IMR-90 (cell line): Measurements from ENCODE around the gene PTPRH. TPM values are rescaled to one million over a fixed set of nuclear protein-coding genes. Genes with fewer than 3 reads are reported as not detected.

Experiments
- ATAC-seq: fragments of 200-7000 bp; cut with Tn5 transposase; 2 replicates; pipeline ENCODE4 v1.9.1; 2020; ENCODE audit warnings: low read depth, mild to moderate bottlenecking, moderate library complexity
- BruUV-seq: library from RNA; stranded (reverse); fragments of 400-500 nt; replicated peaks from 2 replicates; lab custom pipeline; 2021; lab: Mats Ljungman, UMichigan
- CTCF ChIA-PET: fragments of 300-600 bp; formaldehyde crosslinking; extraction: SDS; loops from one replicate; lab custom pipeline; 2021; ENCODE audit warnings: antibody characterized with exemption; lab: Yijun Ruan, JAX
- POLR2A ChIA-PET: fragments of 300-600 bp; sonication (Branson Sonifier 250); formaldehyde crosslinking; loops from one replicate; lab custom pipeline; 2022; ENCODE audit warnings: antibody characterized with exemption; ENCODE audit not compliant: unreplicated experiment; lab: Charles Lee
- DNase-seq: peaks from one replicate; pipeline ENCODE4 v3.0.0; 2013
- H2AFZ ChIP-seq: replicated peaks from 2 replicates; pipeline ENCODE3; 2013; ENCODE audit warnings: low read length, mild to moderate bottlenecking; ENCODE audit not compliant: poor library complexity
- H2AK5ac ChIP-seq: 2 replicates; pipeline ENCODE4 v1.6.1; 2013; ENCODE audit warnings: low read depth, low read length, inconsistent platforms
- H2AK9ac ChIP-seq: replicated peaks from 2 replicates; pipeline ENCODE3; 2013; ENCODE audit warnings: mild to moderate bottlenecking, low read depth, low read length, moderate library complexity; ENCODE audit not compliant: poor library complexity
- H2BK120ac ChIP-seq: 2 replicates; pipeline ENCODE4 v1.6.1; 2013; ENCODE audit warnings: low read depth, low read length, inconsistent platforms
- H2BK15ac ChIP-seq: 3 replicates; pipeline ENCODE4 v1.6.1; 2013; ENCODE audit warnings: low read depth, low read length, inconsistent platforms
- H2BK20ac ChIP-seq: 2 replicates; pipeline ENCODE4 v1.6.1; 2013; ENCODE audit warnings: low read depth, mild to moderate bottlenecking, inconsistent platforms, low read length, moderate library complexity
- H2BK5ac ChIP-seq: 2 replicates; pipeline ENCODE4 v1.6.1; 2013; ENCODE audit warnings: mild to moderate bottlenecking, low read depth, low read length, inconsistent platforms; ENCODE audit not compliant: poor library complexity, severe bottlenecking
- H3K14ac ChIP-seq: replicated peaks from 2 replicates; pipeline ENCODE4 v1.6.1; 2013; ENCODE audit warnings: low read depth, low read length, inconsistent platforms
- H3K18ac ChIP-seq: 2 replicates; pipeline ENCODE4 v1.6.1; 2013; ENCODE audit warnings: low read depth, low read length, control low read depth
- H3K23ac ChIP-seq: 2 replicates; pipeline ENCODE4 v1.6.1; 2013; ENCODE audit warnings: low read depth, low read length, inconsistent platforms
- H3K27ac ChIP-seq: 2 replicates; pipeline ENCODE4 v1.5.1; 2013; ENCODE audit warnings: mild to moderate bottlenecking, control low read depth, low read length; ENCODE audit not compliant: insufficient read depth
- H3K27me3 ChIP-seq: 2 replicates; pipeline ENCODE4 v1.6.1; 2013; ENCODE audit warnings: low read length; ENCODE audit not compliant: control insufficient read depth, insufficient read depth
- H3K36me3 ChIP-seq: 2 replicates; pipeline ENCODE4 v1.6.1; 2013; ENCODE audit warnings: low read length, mixed read lengths; ENCODE audit not compliant: control insufficient read depth, insufficient read depth
- H3K4ac ChIP-seq: 2 replicates; pipeline ENCODE4 v1.6.1; 2013; ENCODE audit warnings: low read depth, low read length, inconsistent platforms
- H3K4me1 ChIP-seq: 2 replicates; pipeline ENCODE4 v1.6.1; 2013; ENCODE audit warnings: low read length, mixed read lengths; ENCODE audit not compliant: control insufficient read depth, insufficient read depth
- H3K4me2 ChIP-seq: 2 replicates; pipeline ENCODE4 v1.6.1; 2013; ENCODE audit warnings: low read depth, mild to moderate bottlenecking, control low read depth, low read length, moderate library complexity
- H3K4me3 ChIP-seq: 2 replicates; pipeline ENCODE4 v1.5.1; 2013; ENCODE audit warnings: low read depth, mild to moderate bottlenecking, control low read depth, low read length, moderate library complexity; ENCODE audit not compliant: insufficient read depth
- H3K56ac ChIP-seq: 2 replicates; pipeline ENCODE4 v1.6.1; 2013; ENCODE audit warnings: low read length, inconsistent platforms; ENCODE audit not compliant: insufficient read depth; ENCODE audit errors: extremely low read depth
- H3K79me1 ChIP-seq, 2 experiments: 2 replicates each; pipeline ENCODE4 v1.6.1; 2013; ENCODE audit warnings: low read length in 2 of 2, inconsistent platforms in 1 of 2, low read depth in 1 of 2
- H3K9ac ChIP-seq: 2 replicates; pipeline ENCODE4 v1.6.1; 2013; ENCODE audit warnings: low read depth, low read length, control low read depth
- H3K9me1 ChIP-seq: 2 replicates; pipeline ENCODE4 v1.6.1; 2013; ENCODE audit warnings: low read length, inconsistent platforms; ENCODE audit not compliant: insufficient read depth
- H3K9me3 ChIP-seq: 2 replicates; pipeline ENCODE4 v1.6.1; 2013; ENCODE audit warnings: low read length; ENCODE audit not compliant: control insufficient read depth, insufficient read depth
- H4K20me1 ChIP-seq: 2 replicates; pipeline ENCODE4 v1.6.1; 2013; ENCODE audit warnings: low read length, inconsistent platforms; ENCODE audit not compliant: insufficient read depth
- H4K5ac ChIP-seq: 2 replicates; pipeline ENCODE4 v1.6.1; 2013; ENCODE audit warnings: mild to moderate bottlenecking, low read depth, low read length, control low read depth
- H4K8ac ChIP-seq, 2 experiments: 2 replicates each; pipeline ENCODE4 v1.6.1; 2013; ENCODE audit warnings: low read depth in 2 of 2, low read length in 2 of 2, control low read depth in 1 of 2, inconsistent platforms in 1 of 2
- H4K91ac ChIP-seq: 2 replicates; pipeline ENCODE4 v1.6.1; 2013; ENCODE audit warnings: low read depth, low read length, inconsistent platforms; ENCODE audit not compliant: insufficient read depth
- BHLHE40 ChIP-seq: fragments of 150-350 bp; IDR thresholded peaks from 2 replicates; pipeline ENCODE4 v1.6.1; 2016; ENCODE audit warnings: mild to moderate bottlenecking, low read depth, low read length
- CEBPB ChIP-seq: IDR thresholded peaks from 2 replicates; pipeline ENCODE4 v1.6.1; 2012; ENCODE audit warnings: low read depth, low read length, improper control_type of control experiment
- CHD1 ChIP-seq: IDR thresholded peaks from 2 replicates; pipeline ENCODE4 v1.6.1; 2012; ENCODE audit warnings: low read depth, low read length, improper control_type of control experiment
- ELK1 ChIP-seq: fragments of 150-350 bp; IDR thresholded peaks from 2 replicates; pipeline ENCODE4 v1.6.1; 2016; ENCODE audit warnings: low read depth, mild to moderate bottlenecking, low read length, moderate library complexity, borderline replicate concordance
- MAFK ChIP-seq: IDR thresholded peaks from 2 replicates; pipeline ENCODE4 v1.6.1; 2012; ENCODE audit warnings: low read depth, low read length, improper control_type of control experiment
- MXI1 ChIP-seq: IDR thresholded peaks from 2 replicates; pipeline ENCODE4 v1.6.1; 2012; ENCODE audit warnings: low read depth, mild to moderate bottlenecking, low read length, moderate library complexity, borderline replicate concordance
- NFE2L2 ChIP-seq: fragments of 150-350 bp; IDR thresholded peaks from 2 replicates; pipeline ENCODE4 v1.6.1; 2016; ENCODE audit warnings: low read depth, mild to moderate bottlenecking, low read length
- POLR2A ChIP-seq: IDR thresholded peaks from 2 replicates; pipeline ENCODE4 v1.6.1; 2012; ENCODE audit warnings: mild to moderate bottlenecking, low read depth, low read length
- RCOR1 ChIP-seq: IDR thresholded peaks from 2 replicates; pipeline ENCODE4 v1.6.1; 2012; ENCODE audit warnings: mild to moderate bottlenecking, low read length, improper control_type of control experiment; ENCODE audit not compliant: insufficient replicate concordance
- SMC3 ChIP-seq: fragments of 150-350 bp; IDR thresholded peaks from 2 replicates; pipeline ENCODE4 v1.6.1; 2016; ENCODE audit warnings: low read depth, mild to moderate bottlenecking, antibody characterized with exemption, low read length, moderate library complexity
- USF2 ChIP-seq: fragments of 150-350 bp; IDR thresholded peaks from 2 replicates; pipeline ENCODE4 v1.6.1; 2017; ENCODE audit warnings: mild to moderate bottlenecking, antibody characterized with exemption, low read length, low read depth
- WGBS, 2 experiments: methylation state at CpG; one replicate each; pipeline versions ENCODE4 v1.1.5 to v1.1.7; 2013; ENCODE audit warnings: missing lambda C conversion rate in 2 of 2; ENCODE audit not compliant: insufficient read length in 1 of 2; ENCODE audit errors: extremely low coverage in 2 of 2; 5-methylcytosine and 5-hydroxymethylcytosine counted together
- dilution Hi-C: fragments of 300-500 bp; cut with HindIII; formaldehyde crosslinking; loops from one replicate; pipeline ENCODE4 v1.14.3; 2018; ENCODE audit warnings: low sequenced_read_pairs; ENCODE audit not compliant: unreplicated experiment
- in situ Hi-C: fragments of 300-500 bp; cut with MboI; formaldehyde crosslinking; loops from 3 replicates; pipeline ENCODE4 v1.14.3; 2019; ENCODE audit warnings: low sequenced_read_pairs, inconsistent platforms, mixed read lengths
- intact Hi-C: fragments of 100-400 bp; cut with micrococcal nuclease; formaldehyde crosslinking; loops from 2 replicates; pipeline ENCODE4 v1.10.0; 2022
- polyA plus RNA-seq, 3 experiments: library from polyadenylated mRNA; depleted of rRNA; stranded (reverse); fragments of >200 nt; gene quantifications; 2 replicates each; pipeline ENCODE4 v1.2.3, GENCODE V29; 2012; ENCODE audit warnings: low replicate concordance in 1 of 3
- total RNA-seq: library from RNA; depleted of rRNA; stranded (reverse); fragments of >200 nt; gene quantifications from 2 replicates; pipeline ENCODE4 v1.2.3, GENCODE V29; 2012

Gene PTPRH
- total and polyA plus RNA-seq, 2 of the 4 experiments (the other 2 are of a cell fraction) = 1.3 to 3.4 TPM

- H3K56ac ChIP-seq = no peak overlapping the region
- DNase-seq = no peak
- H3K23ac ChIP-seq = no peak overlapping the region
- H3K9me1 ChIP-seq = no peaks in the 10 kb centered on the region
- H3K18ac ChIP-seq = no peak overlapping the region
- ChIA-PET CTCF (no interaction called here), POLR2A (no interaction called here)
- no peaks in the 10 kb centered on the region; the same call in 1 of the 2 replicates for H3K4me1 ChIP-seq
- no peak overlapping the region for H3K4me2 ChIP-seq
- TF ChIP-seq USF2 (no peak), NFE2L2 (no peak), MXI1 (no peak), SMC3 (no peak), MAFK (no peak), POLR2A (no peak), CHD1 (no peak), BHLHE40 (no peak), ELK1 (no peak), CEBPB (no peak), RCOR1 (no peak)
- H2BK20ac ChIP-seq = no peak overlapping the region
- no peak overlapping the region for H3K27ac ChIP-seq
- no CpG with 5 or more reads among the region's 9 CpGs for WGBS, 2 experiments
- H4K91ac ChIP-seq = no peak overlapping the region
- H3K4me3 ChIP-seq = no peak overlapping the region
- H2AK5ac ChIP-seq = no peak overlapping the region
- H2AFZ ChIP-seq = no peak overlapping the region
- H2BK15ac ChIP-seq = no peak overlapping the region
- H3K9ac ChIP-seq = no peak overlapping the region
- in situ Hi-C loops = loop anchor here (5.0 kb wide), 1 partner anchor 279 kb away; no protein-coding TSS in a partner anchor
- peaks cover 22% of the 10 kb centered on the region for H3K27me3 ChIP-seq
- BruUV-seq = no TSS peak
- H3K9me3 ChIP-seq = no peaks in the 10 kb centered on the region
- H2BK5ac ChIP-seq = no peak overlapping the region
- no peaks in the 10 kb centered on the region for H3K79me1 ChIP-seq
- H3K4ac ChIP-seq = no peak overlapping the region
- H3K14ac ChIP-seq = no peak overlapping the region
- intact Hi-C loops = no loop called here
- H2AK9ac ChIP-seq = no peak overlapping the region
- H4K5ac ChIP-seq = no peak overlapping the region
- dilution Hi-C loops = no loop called here
- no peaks in the 10 kb centered on the region for H3K36me3 ChIP-seq
- H4K8ac ChIP-seq = no peak overlapping the region
- ATAC-seq = no peak
- H4K20me1 ChIP-seq = no peaks in the 10 kb centered on the region
- no peak overlapping the region for H2BK120ac ChIP-seq
These were observed 71.4 kb downstream of the PTPRH start for GRCh38 chr19:55137915-55138314.
